HFF-Myc (cell line): ENCODE measurements around the gene MCC.

Source experiments
- DNase-seq: peaks from one replicate; pipeline ENCODE4 v3.0.0-alpha.2; 2011; ENCODE audit warnings: low read depth; ENCODE audit errors: extremely low read depth
- H3K4me3 ChIP-seq: replicated peaks from 2 replicates; pipeline ENCODE4 v1.5.1; 2011; ENCODE audit warnings: low read depth, mild to moderate bottlenecking, control low read depth, low read length
- TF ChIP-seq, protein P1 (sequence below): IDR thresholded peaks from 2 replicates; pipeline ENCODE4 v1.5.1; 2012; ENCODE audit warnings: mild to moderate bottlenecking, low read depth, low read length, control low read depth; ENCODE audit errors: missing control alignments

MCC gene

DNA sequence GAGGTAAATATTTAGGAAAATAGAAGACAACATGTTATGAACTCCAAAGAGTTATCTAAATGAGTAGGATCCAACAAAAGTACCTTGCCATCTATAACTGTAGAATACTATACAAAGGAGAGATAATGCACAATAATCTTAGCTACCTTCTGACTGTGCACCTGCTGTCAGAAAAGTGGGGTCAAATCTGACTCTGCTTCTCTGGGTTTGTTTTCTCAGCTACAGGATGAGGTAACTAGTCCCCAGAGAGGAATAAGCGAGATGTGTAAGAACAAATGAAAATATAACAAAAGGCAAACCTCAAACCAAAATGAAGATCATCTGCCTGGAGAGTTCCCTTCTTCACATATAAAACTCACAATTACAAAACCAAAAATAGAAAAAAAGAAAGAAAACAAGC is 306.8 kb downstream of the MCC start:
- H3K4me3 ChIP-seq = no peak overlapping the region
- DNase-seq = no peak
- TF ChIP-seq, protein P1, sequence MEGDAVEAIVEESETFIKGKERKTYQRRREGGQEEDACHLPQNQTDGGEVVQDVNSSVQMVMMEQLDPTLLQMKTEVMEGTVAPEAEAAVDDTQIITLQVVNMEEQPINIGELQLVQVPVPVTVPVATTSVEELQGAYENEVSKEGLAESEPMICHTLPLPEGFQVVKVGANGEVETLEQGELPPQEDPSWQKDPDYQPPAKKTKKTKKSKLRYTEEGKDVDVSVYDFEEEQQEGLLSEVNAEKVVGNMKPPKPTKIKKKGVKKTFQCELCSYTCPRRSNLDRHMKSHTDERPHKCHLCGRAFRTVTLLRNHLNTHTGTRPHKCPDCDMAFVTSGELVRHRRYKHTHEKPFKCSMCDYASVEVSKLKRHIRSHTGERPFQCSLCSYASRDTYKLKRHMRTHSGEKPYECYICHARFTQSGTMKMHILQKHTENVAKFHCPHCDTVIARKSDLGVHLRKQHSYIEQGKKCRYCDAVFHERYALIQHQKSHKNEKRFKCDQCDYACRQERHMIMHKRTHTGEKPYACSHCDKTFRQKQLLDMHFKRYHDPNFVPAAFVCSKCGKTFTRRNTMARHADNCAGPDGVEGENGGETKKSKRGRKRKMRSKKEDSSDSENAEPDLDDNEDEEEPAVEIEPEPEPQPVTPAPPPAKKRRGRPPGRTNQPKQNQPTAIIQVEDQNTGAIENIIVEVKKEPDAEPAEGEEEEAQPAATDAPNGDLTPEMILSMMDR = no peak

DNA sequence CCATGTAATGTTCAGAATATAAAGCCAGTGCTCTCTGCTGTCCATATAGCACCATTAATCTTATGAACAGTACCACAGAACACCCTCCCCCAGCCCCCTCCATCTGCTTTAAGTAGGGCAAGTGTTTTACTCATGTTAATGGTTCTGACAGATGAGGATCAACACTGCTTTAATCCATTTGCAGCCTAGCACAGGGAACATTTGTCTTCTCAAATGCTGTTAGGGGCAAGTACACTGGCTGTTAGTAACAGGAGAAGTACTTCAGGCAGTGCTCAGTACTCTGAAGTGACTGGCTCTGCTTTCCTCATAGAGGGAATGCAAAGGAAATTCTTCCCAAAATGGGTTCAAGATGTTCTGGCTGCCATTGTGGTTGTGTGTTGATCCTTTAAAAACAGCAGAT is 309.1 kb downstream of the MCC start:
- H3K4me3 ChIP-seq = no peak overlapping the region
- TF ChIP-seq, protein P1 = no peak
- DNase-seq = no peak

DNA sequence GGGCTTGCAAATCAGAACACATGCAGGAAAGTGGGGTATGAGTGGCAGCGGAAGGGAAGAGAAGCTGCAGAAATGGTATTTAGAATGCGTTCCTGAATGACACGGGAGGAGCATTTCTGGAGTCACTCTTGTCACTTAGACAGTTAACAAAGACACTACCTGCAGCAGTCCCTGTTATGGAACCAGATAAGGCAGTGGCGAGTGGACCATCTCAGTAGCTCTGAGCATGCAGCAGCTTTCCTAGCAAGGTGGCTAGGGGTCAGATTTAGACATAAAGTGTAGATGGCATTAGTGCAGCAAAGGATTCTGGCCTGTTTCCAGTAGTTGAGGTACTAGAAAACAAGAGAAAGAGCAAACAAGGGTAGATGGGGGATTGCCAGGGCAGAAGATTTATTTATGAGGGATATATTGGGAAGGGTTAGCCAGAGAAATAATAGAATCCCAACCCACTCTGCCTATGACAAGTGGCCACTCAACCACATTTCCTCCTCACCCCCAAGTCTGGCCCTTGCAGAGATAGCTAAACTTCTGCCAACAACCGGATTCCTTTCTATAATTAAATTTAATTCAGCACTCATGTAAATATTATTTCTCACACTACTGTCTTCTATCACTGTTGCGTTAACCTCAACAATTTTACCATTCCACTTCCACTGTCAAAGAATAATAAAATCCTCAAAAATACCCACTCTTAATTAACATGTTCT is 310.0 kb downstream of the MCC start:
- no peak overlapping the region for H3K4me3 ChIP-seq
- DNase-seq = no peak
- TF ChIP-seq, protein P1 = no peak

DNA sequence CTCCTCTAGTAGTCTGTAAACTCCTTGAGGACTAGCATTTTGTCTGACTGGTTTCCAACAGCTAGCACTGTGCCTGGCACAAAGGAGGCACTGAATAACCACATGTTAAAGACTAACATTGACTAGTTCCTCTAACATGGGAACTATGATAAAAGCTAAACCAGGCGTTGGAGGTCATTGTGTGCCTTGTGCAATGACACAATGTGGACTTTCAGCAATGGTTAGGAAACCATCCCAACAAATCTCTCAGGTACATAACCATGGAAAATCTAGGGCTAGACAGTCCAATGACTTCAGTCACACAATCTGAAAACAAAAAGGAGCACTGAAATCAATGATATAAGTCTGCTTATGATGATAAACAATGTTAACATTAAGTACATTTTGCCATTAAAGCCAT is 311.0 kb downstream of the MCC start:
- DNase-seq = no peak

DNA sequence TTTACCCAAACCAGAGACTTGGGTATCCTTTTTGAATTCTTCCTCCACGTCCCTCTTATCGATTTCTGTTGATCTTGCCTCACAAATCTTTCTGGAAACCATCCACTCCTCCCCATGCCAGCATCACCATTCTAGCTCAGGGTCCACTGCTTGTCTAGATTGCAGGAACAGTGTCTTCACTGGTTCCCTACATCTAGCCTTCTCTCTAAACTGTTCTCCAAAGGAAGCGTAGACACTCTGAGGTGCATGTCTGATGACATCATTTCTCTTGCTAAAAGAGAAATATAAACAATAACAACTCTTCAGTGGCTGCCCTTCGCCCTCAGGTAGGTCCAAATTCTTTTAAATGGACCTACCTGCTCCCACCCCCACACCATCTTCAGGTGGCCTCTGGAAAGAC is 311.5 kb downstream of the MCC start:
- TF ChIP-seq, protein P1 = no peak
- no peak for DNase-seq
- H3K4me3 ChIP-seq = no peak overlapping the region

More for the DNA sequence above, 311.0 kb downstream of the MCC start:
- H3K4me3 ChIP-seq = no peak overlapping the region
- TF ChIP-seq, protein P1 = no peak

DNA sequence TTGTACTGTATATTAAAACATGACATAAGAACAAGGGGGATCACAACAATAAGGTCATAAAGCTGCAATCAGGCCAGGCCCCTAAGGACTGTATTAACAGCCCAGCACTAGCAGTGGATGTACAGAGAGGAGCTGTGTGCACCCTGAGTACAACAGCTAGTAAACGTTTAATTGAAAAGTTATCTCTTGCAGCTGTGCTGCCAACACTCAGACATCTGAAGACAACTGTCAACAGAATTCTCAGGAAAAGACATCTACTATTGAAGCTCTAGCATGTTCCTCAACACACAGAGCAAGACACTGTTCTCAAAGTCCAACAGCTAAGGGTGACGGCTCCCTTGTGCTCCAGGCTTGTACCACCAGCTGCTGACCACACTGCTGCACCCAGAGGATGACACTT is 312.1 kb downstream of the MCC start:
- TF ChIP-seq, protein P1 = no peak
- H3K4me3 ChIP-seq = no peak overlapping the region
- DNase-seq = no peak

DNA sequence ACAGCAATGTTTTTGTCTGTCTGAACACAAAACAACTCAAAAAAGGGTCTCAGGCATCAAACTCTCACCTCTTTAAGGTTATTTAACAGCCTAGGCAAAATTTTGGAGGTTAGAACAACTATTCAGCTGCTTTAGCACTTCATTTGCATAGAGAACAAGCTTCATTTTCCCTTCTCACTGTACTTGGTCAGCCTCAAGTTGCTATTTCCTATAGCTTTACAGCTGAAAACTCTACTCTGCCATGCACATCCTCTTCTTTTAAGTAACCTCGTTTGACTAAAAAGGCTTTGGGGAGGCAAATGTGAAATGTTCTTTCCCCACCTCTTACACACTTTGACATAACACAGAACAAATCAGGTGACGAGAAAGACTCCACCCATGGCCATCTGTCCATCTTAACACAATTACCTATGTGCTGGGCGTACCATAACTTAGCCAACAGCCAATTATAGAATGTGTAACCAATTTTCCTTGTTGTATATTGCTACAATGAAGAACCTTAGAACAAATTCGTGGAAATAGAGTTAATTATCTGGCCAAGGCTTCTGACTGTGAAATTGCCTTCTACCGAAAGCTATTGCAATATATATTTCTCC is 315.9 kb downstream of the MCC start:
- no peak overlapping the region for H3K4me3 ChIP-seq
- TF ChIP-seq, protein P1 = no peak
- no peak for DNase-seq
